NCI-H345 treated with DMSO at 0.1 percent for 48 hours (cell line): Measurements from ENCODE around the gene EML6.

Source experiments
- DNase-seq: peaks from one replicate; lab custom pipeline; 2025; ENCODE audit not compliant: unreplicated experiment; lab: John Stamatoyannopoulos, UW

EML6 gene

DNA sequence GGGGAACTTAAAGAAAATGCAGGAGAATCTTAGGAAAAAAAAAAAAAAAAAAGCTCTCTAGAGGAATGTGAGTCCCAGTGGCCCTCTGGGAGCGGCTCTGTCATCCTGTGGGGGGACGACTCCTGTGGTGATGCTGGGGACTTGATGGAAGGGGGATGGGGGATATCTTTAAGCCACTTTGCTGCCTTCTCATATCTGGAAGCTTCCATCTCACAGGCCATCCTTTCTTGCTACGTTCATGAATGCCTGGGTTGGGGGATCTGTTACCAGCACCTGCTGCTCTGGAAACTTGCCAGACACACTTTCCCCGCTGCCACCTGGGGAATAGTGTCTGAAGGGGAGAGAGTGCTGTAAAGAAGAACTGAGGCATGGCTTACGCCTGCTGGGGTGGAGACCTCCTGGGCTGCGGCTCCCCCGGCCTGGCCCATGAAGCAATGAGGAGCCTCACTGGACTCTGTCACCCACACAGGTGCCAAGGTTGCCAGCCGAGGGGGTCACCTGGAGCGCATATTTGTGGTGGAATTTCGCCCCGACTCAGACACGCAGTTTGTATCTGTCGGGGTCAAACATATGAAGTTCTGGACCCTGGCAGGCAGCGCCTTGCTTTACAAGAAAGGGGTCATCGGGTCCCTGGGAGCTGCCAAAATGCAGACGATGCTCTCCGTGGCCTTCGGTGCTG lies 234.0 kb downstream of the EML6 start:
- peak; percentile 85 for DNase-seq

DNA sequence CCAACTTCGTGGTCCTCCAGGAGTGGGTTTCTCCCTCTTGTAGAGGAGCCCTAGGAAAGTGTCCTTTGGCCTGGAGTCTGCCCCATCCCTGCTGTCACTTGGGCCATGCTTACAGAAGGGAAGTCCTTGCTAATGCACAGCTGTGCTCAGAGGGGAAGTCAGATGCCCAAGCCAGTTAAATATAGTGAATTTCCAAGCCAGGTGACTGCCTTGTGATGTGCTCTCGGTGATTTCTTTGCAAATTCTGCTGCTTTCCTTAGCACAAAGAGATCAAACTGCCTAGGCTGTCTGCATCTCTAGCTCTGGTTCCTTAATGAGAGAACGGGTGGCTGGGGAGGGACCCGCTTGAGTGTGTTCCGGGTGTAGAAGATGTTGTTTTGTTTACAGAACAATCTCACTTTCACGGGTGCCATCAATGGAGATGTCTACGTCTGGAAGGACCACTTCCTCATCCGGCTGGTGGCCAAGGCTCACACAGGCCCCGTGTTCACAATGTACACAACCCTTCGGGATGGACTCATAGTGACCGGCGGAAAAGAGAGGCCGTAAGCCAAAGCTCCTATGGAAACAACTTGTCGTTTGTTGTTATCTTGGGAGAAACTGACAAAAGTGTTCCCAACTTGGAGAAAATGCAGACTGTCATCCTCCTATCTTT lies 235.4 kb downstream of the EML6 start:
- no peak for DNase-seq

GRCh38 chr2:54960164-54960563 lies 236.7 kb downstream of the EML6 start:
- DNase-seq: no peak

- no peak for DNase-seq
These were observed 239.0 kb downstream of the EML6 start for GRCh38 chr2:54962511-54962910.

- no peak for DNase-seq
These were observed 239.5 kb downstream of the EML6 start for GRCh38 chr2:54962935-54963440.

- DNase-seq: no peak
These were observed 240.0 kb downstream of the EML6 start for GRCh38 chr2:54963476-54963875.

DNA sequence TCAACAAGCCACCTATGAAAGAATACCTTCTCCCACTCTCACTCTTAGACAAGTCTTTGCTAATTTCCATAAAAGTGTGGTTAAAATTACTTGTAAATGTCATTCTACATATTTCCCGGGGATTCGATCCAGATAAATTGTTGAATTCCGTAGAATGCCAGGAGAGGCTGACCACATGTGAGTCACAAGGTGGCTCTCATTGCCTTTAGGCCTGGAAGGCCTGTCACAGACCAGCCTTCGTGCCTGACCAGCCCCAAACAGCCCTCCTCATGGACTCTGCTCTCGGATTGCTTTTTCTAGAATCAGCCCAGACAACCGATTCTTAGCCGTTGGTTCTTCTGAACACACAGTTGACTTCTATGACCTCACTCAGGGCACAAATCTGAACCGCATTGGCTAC lies 240.8 kb downstream of the EML6 start:
- DNase-seq: no peak

GRCh38 chr2:54964816-54965215 lies 241.4 kb downstream of the EML6 start:
- no peak for DNase-seq

DNA sequence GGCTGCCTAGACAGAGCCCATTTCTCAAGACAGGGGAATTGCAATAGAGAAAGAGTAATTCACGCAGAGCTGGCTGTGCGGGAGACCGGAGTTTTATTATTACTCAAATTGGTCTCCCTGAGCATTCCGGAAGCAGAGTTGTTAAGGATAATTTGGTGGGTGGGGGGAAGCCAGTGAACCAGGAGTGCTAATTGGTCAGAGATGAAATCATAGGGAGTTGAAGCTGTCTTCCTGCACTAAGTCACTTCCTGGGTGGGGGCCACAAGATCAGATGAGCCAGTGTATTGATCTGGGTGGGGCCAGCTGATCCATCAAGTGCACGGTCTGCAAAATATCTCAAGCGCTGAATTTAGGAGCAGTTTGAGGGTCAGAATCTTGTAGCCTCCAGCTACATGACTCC lies 242.0 kb downstream of the EML6 start:
- DNase-seq: no peak

- no peak for DNase-seq
These were observed 242.8 kb downstream of the EML6 start for GRCh38 chr2:54966165-54966832.

DNA sequence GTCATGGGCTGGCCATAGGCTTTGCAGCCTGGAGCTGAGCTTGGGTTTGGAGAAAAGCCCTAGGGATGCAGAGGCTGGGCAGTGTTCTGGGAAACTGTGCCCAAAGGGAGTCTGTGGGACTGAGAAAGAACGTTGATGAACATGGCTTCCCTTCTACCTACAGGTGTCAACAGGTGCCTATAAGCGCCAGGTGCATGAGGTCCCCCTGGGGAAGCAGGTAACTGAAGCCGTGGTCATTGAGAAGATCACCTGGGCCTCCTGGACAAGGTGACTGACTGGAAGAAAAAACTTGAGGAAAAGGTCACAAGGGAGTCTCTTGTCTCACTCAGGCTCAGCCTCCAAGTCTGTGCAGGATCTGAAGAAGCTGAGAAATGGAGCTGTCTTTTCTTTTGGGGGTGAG lies 243.4 kb downstream of the EML6 start:
- DNase-seq: no peak

DNA sequence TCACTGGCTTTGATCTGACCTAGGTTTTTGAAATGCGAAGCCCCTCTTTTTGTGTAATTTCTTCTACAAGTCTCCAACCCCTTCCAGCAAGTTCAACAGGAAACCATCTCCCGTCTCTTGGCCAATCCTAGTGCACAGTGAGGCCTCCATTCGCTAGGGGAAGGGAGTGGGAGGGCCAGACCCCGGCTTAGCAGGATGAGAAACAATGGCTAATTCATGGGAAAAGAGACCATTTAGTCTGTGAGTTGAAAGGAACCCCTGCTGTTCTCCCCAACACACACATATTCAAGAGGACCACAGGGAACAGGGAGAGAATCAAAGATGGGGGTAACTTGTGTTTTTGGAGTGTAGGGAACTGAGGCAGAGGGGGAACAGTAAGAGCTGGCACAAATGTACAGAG lies 243.8 kb downstream of the EML6 start:
- no peak for DNase-seq

DNA sequence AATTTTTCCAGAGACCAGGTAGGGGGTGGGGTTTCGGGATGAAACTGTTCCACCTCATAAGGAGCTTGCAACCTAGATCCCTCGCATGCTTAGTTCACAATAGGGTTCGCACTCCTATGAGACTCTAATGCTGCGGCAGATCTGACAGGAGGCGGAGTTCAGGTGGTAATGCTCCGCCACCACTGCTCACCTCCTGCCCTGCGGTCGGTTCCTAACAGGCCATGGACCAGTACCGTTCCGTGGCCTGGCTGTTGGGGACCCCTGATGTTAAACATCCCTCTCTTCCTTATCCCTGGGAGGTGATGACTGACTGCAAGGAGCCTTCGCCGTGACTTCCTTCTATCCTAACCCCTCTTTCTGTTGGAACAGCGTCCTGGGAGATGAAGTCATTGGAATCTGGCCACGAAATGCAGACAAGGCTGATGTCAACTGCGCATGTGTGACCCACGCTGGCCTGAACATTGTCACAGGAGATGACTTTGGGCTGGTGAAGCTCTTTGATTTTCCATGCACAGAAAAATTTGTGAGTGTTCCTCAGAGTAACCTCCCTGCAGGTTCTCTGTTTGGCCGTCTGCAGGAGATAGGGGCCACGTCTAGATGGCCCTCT lies 244.4 kb downstream of the EML6 start:
- DNase-seq: no peak

DNA sequence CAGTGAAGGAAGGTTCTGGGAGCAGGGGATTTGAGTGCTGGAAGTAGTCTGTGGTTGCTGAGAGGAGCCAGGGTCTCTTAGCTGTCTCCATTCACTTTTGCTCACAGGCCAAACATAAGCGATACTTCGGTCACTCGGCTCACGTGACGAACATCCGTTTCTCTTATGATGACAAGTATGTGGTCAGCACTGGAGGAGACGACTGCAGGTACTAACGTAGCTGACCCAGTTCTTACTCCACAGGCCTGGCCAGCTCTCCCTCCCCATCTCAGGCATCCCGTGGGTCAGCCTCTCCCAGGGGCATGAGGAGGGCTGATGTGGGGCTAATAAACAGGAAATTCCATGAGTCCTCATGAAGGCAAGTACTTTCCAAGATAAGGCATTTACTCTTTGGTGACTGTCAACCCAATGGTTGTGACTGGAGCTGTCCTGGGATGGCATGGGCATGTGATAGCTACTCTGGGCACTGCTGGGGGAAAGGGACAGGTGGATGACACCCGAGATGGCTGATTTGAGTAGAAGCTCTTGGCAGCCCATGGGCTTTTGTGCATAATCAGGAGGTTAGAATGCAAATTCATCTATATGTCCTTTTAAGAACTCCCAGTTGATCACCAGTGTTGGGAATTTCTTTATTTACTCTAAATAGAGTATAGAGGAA lies 245.2 kb downstream of the EML6 start:
- no peak for DNase-seq

- peak; percentile 24 for DNase-seq
These were observed 246.0 kb downstream of the EML6 start for GRCh38 chr2:54969295-54969939.

- DNase-seq: no peak
These were observed 246.5 kb downstream of the EML6 start for GRCh38 chr2:54969940-54970338.

GRCh38 chr2:54975175-54975574 lies 251.7 kb downstream of the EML6 start:
- DNase-seq: no peak

DNA sequence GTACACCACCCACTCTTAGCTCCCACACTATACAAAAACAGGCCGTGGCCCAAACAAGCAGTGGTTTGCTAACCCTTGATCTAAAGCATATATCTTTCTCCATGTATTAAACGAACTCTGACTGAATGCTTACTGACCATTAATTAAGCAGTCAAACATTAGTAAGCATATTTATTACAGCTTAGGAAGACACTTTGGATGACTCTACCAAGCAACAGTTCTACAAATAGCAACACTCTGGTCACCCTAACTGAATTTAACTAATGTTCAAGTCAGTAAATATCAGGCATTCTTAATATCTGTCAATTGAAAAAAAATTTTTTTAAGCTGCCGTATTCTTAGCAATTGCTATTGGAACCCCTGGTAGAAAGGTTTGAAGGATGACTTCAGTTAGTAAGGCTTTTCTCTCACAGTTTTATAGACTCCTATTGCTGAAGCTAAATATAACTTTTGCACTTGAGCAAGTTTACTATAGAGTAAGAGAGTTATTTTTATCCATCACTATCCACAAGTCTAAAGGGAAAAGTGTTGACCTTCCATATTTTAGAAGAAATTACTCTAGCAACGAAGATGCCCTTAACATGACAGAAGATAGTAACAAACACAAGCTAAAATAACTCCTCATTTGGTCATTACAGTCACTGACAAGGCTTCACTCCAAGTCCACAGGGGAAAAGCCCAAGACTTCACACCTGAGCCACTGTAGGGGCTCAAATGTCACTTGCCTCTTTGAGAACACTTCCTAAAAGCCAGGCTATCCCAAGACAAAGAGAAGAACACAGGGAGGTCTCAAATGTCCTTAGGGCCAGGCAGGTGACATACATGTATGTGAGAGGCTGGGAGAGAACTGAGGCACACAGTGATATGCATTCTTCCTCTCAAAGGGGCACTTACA lies 252.4 kb downstream of the EML6 start:
- DNase-seq: no peak

GRCh38 chr2:54977149-54977548 lies 253.7 kb downstream of the EML6 start:
- DNase-seq: no peak
